Measurements from ENCODE around the gene ARHGEF1. TPM values are rescaled to one million over a fixed set of nuclear protein-coding genes. Genes with fewer than 3 reads are reported as not detected.

ARHGEF1 gene
- total RNA-seq, 1 donor from 2014 or later = 114 TPM

DNA sequence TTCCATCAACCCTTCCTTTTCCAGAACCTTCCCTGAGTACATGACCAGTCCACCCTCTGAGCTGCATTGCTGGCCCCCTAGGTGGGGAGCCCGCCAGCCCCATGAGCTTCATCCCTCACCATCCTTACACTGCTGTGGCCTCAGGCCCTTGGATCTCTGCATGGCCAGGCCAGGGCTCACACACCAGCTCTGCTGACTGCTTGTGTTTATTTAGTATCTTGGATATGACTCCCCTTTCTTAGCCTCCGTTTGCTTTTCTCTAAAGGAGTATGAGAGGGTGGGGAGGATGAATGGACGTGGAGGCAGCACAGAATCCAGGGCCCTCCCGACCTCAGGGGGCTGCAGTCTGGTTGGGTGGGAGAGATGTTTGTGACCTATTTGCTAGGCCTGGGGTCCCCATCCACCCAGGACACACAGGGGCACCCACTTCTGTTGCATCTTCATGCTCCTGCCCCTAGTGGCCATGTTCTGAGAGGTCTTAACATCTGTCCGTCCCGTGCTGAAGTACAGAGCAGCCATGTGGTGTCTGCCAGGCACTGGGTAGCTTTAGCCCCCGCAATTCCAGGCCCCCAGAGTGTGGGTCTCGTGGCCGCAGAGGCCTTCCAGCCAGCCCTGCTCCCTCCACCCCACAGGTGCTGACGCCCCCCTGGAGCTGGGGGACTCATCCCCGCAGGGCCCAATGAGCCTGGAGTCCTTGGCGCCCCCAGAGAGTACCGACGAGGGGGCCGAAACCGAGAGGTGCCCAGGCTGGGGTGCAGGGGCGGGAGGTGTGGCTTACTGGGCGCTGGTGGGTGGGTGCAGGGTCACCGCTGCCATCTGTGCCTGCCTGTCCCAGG, 13.0 kb downstream of the ARHGEF1 start:
- Histone ChIP-seq H3K36me3 (peaks cover 0 to 60% of the 10 kb centered on the region in 2 donors), H3K9me3 (no peaks in the 10 kb centered on the region), H3K4me3 (no peak overlapping the region), H3K27me3 (no peaks in the 10 kb centered on the region), H3K27ac (no peak overlapping the region), H3K4me1 (no peaks in the 10 kb centered on the region)
- no peak for DNase-seq (ENCODE audit: extremely low spot score in 2 of 2)
- TF ChIP-seq, protein P1, sequence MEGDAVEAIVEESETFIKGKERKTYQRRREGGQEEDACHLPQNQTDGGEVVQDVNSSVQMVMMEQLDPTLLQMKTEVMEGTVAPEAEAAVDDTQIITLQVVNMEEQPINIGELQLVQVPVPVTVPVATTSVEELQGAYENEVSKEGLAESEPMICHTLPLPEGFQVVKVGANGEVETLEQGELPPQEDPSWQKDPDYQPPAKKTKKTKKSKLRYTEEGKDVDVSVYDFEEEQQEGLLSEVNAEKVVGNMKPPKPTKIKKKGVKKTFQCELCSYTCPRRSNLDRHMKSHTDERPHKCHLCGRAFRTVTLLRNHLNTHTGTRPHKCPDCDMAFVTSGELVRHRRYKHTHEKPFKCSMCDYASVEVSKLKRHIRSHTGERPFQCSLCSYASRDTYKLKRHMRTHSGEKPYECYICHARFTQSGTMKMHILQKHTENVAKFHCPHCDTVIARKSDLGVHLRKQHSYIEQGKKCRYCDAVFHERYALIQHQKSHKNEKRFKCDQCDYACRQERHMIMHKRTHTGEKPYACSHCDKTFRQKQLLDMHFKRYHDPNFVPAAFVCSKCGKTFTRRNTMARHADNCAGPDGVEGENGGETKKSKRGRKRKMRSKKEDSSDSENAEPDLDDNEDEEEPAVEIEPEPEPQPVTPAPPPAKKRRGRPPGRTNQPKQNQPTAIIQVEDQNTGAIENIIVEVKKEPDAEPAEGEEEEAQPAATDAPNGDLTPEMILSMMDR (IDR thresholded peaks at IDR 0.05) = no peak
- no peak for TF ChIP-seq POLR2A (IDR thresholded peaks at IDR 0.05)
- TF ChIP-seq POLR2AphosphoS5 (IDR thresholded peaks at IDR 0.05; ENCODE audit: insufficient read depth in 1 of 2, low read depth in 1 of 2) = no peak
- intact Hi-C loops (cut with DNase I) = no loop called here

DNA sequence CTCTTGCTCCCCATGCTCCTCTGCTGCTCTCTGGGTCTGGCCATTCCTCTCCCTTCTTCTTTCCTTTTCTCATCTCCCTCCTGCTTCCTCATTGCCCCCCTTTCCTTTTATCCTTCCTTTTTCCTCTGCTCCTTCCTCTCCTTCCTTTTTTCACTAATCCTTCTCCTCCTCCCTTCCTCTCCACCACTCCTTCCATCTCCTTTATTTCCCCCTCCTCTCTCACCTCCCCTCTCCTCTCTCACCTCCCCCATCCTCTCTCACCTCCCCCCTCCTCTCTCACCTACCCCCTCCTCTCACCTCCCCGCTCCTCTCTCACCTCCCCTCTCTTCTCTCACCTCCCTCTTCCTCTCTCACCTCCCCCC, 13.6 kb downstream of the ARHGEF1 start:
- H3K4me1 ChIP-seq = no peaks in the 10 kb centered on the region
- no peaks in the 10 kb centered on the region for H3K27me3 ChIP-seq
- TF ChIP-seq POLR2AphosphoS5 (IDR thresholded peaks at IDR 0.05; ENCODE audit: insufficient read depth in 1 of 2, low read depth in 1 of 2) = no peak
- TF ChIP-seq, protein P1 (IDR thresholded peaks at IDR 0.05) = no peak
- TF ChIP-seq POLR2A (IDR thresholded peaks at IDR 0.05) = no peak
- no peak for DNase-seq (ENCODE audit: extremely low spot score in 2 of 2)
- no peak overlapping the region for H3K4me3 ChIP-seq
- H3K9me3 ChIP-seq = no peaks in the 10 kb centered on the region
- no peak overlapping the region for H3K27ac ChIP-seq
- intact Hi-C loops (cut with DNase I) = no loop called here
- H3K36me3 ChIP-seq = peaks cover 0 to 66% of the 10 kb centered on the region in 2 donors

DNA sequence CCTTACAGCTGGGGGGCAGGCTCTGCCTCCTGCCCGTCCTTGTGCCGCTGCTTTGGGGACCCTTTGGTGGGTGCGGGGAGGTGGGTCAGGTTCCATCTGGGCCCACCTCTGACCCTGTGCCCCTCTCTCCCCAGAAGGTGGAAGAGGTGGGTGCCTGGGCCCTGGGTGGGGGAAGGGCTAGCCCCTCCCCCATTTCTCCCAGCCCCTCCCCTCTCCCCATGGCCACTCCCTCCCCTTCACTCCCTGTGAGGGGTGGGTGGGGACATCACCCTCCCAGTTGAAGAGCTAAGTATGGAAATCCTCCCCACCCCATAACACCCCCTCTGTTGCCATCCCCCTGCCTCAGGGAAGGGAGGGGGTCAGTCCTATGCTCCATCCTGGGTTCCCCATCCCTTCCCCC, 14.2 kb downstream of the ARHGEF1 start:
- Histone ChIP-seq H3K4me1 (no peaks in the 10 kb centered on the region), H3K27ac (no peak overlapping the region), H3K27me3 (no peaks in the 10 kb centered on the region), H3K9me3 (no peaks in the 10 kb centered on the region), H3K4me3 (no peak overlapping the region), H3K36me3 (peaks cover 0 to 72% of the 10 kb centered on the region in 2 donors)
- intact Hi-C loops (cut with DNase I) = no loop called here
- DNase-seq (ENCODE audit: extremely low spot score in 2 of 2) = no peak
- TF ChIP-seq POLR2AphosphoS5 (IDR thresholded peaks at IDR 0.05; ENCODE audit: insufficient read depth in 1 of 2, low read depth in 1 of 2) = no peak
- no peak for TF ChIP-seq POLR2A (IDR thresholded peaks at IDR 0.05)
- TF ChIP-seq, protein P1 (IDR thresholded peaks at IDR 0.05) = no peak

DNA sequence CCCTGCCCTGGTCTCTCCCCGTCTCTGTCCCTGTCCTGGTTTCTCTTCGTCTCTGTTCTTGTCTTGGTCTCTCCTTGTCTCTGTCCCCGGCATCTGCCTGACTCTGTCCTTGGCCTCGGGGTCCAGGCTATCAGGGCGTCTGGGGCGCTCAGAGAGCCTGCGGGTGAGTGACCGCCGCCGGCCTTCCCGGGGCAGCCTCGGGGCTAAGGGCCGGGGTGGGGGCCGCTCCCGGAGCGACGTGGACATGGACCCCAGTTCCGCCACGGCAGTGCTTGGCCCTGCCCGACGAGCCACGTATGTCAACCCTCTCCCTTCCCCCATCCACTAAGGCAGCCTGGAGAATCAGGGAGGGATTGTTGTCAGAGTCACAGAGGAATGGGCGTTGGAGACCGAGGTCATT, 14.8 kb downstream of the ARHGEF1 start:
- no peak for DNase-seq (ENCODE audit: extremely low spot score in 2 of 2)
- intact Hi-C loops (cut with DNase I) = no loop called here
- peaks cover 0 to 79% of the 10 kb centered on the region in 2 donors for H3K36me3 ChIP-seq
- H3K27ac ChIP-seq = no peak overlapping the region
- no peaks in the 10 kb centered on the region for H3K9me3 ChIP-seq
- no peaks in the 10 kb centered on the region for H3K4me1 ChIP-seq
- no peak overlapping the region for H3K4me3 ChIP-seq
- TF ChIP-seq, protein P1 (IDR thresholded peaks at IDR 0.05) = no peak
- TF ChIP-seq POLR2AphosphoS5 (IDR thresholded peaks at IDR 0.05; ENCODE audit: insufficient read depth in 1 of 2, low read depth in 1 of 2) (no peak), POLR2A (IDR thresholded peaks at IDR 0.05) (no peak)
- no peaks in the 10 kb centered on the region for H3K27me3 ChIP-seq

DNA sequence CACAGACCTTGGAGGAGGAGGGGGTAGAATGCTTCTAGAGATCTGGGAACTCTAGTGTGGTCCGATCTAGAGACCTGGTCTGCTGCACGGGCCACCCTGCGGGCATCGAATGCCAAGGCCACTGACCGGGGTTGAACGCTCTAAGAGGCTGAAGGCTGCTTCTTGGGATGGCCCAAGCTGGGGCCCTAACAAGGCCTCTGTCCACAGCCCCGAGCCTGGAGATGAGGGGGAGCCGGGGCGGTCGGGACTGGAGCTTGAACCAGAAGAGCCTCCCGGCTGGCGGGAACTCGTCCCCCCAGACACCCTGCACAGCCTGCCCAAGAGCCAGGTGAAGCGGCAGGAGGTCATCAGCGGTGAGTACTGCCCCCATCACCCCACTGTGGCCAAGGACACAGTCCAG, 15.3 kb downstream of the ARHGEF1 start:
- Histone ChIP-seq H3K36me3 (peaks cover 0 to 83% of the 10 kb centered on the region in 2 donors), H3K4me1 (no peaks in the 10 kb centered on the region), H3K27ac (no peak overlapping the region), H3K9me3 (no peaks in the 10 kb centered on the region), H3K4me3 (no peak overlapping the region), H3K27me3 (no peaks in the 10 kb centered on the region)
- TF ChIP-seq, protein P1 (IDR thresholded peaks at IDR 0.05) = no peak
- no peak for TF ChIP-seq POLR2A (IDR thresholded peaks at IDR 0.05)
- TF ChIP-seq POLR2AphosphoS5 (IDR thresholded peaks at IDR 0.05; ENCODE audit: insufficient read depth in 1 of 2, low read depth in 1 of 2) = no peak
- intact Hi-C loops (cut with DNase I) = no loop called here
- no peak for DNase-seq (ENCODE audit: extremely low spot score in 2 of 2)
